HCT116 (cell line): ENCODE data around the gene ETS1. TPM values are rescaled to one million over a fixed set of nuclear protein-coding genes. Genes with fewer than 3 reads are reported as not detected.

Experiments used
- ATAC-seq: fragments of 200-7000 bp; cut with Tn5 transposase; 2 replicates; pipeline ENCODE4 v1.9.1; 2020; ENCODE audit warnings: mild to moderate bottlenecking, moderate library complexity
- BruUV-seq: library from RNA; stranded (reverse); fragments of 400-500 nt; replicated peaks from 2 replicates; lab custom pipeline; 2021; lab: Mats Ljungman, UMichigan
- CTCF ChIA-PET: fragments of 300-600 bp; sonication (Branson Sonifier 250); formaldehyde crosslinking; loops from one replicate; lab custom pipeline; 2021; ENCODE audit warnings: antibody characterized with exemption; lab: Charles Lee
- POLR2A ChIA-PET: fragments of 300-600, 350-600 bp; sonication (Branson Sonifier 250); formaldehyde crosslinking; loops from one replicate; lab custom pipeline; 2021; ENCODE audit warnings: antibody characterized with exemption; lab: Charles Lee
- RAD21 ChIA-PET, 2 experiments: fragments of 300-600 bp; sonication (Branson Sonifier 250); formaldehyde crosslinking; loops; one replicate each; lab custom pipeline; 2023; ENCODE audit warnings: low total read pairs in 2 of 2; ENCODE audit not compliant: uncharacterized antibody in 2 of 2, unreplicated experiment in 2 of 2, low non-redundant PET in 1 of 2; lab: Charles Lee
- DNase-seq: peaks from one replicate; pipeline ENCODE4 v3.0.0-alpha.2; 2010; ENCODE audit warnings: low read depth, low spot score
- H2AFZ ChIP-seq: fragments of 200-600 bp; shearing (Covaris generic), sonication (generic); 2 replicates; pipeline ENCODE4 v1.6.1; 2017; ENCODE audit warnings: low read depth, mixed run types, mixed read lengths, antibody characterized with exemption, low read length; ENCODE audit not compliant: poor library complexity, severe bottlenecking
- H3K27ac ChIP-seq: 2 replicates; pipeline ENCODE4 v1.5.1; 2012; ENCODE audit warnings: low read depth, low read length
- H3K27me3 ChIP-seq: fragments of 200-600 bp; sonication (generic); 2 replicates; pipeline ENCODE4 v1.6.1; 2016; ENCODE audit warnings: mixed run types, low read length, mixed read lengths; ENCODE audit not compliant: insufficient read depth
- H3K36me3 ChIP-seq, 2 experiments: fragments of 200-500 bp in 1 of 2; fragments of 200-600 bp in 1 of 2; sonication (Bioruptor generic) in 1 of 2; sonication (generic) in 1 of 2; 2 replicates each; pipeline versions ENCODE4 v1.5.1 to v1.6.1; 2014 to 2016; ENCODE audit warnings: low read length in 2 of 2, inconsistent platforms in 1 of 2, mixed read lengths in 1 of 2, mixed run types in 1 of 2; ENCODE audit not compliant: insufficient read depth in 2 of 2, control insufficient read depth in 1 of 2
- H3K4me1 ChIP-seq, 2 experiments: fragments of 200-600 bp in 1 of 2; sonication (generic) in 1 of 2; 2 replicates each; pipeline versions ENCODE4 v1.5.1 to v1.6.1; 2012 to 2017; ENCODE audit warnings: low read length in 2 of 2, inconsistent platforms in 1 of 2, mild to moderate bottlenecking in 1 of 2, mixed read lengths in 1 of 2, mixed run types in 1 of 2, moderate library complexity in 1 of 2; ENCODE audit not compliant: insufficient read depth in 2 of 2, control insufficient read depth in 1 of 2
- H3K4me2 ChIP-seq: fragments of 200-600 bp; sonication (generic); 2 replicates; pipeline ENCODE4 v1.6.1; 2017; ENCODE audit warnings: mixed run types, low read length, mixed read lengths
- H3K4me3 ChIP-seq, 2 experiments: fragments of 200-600 bp in 1 of 2; sonication (generic) in 1 of 2; replicated peaks in 1 of 2; 2 replicates each; pipeline ENCODE4 v1.5.1; 2011 to 2016; ENCODE audit warnings: low read length in 2 of 2, control low read depth in 1 of 2, low read depth in 1 of 2, mild to moderate bottlenecking in 1 of 2, mixed read lengths in 1 of 2, mixed run types in 1 of 2
- H3K79me2 ChIP-seq: fragments of 200-600 bp; sonication (generic); 2 replicates; pipeline ENCODE4 v1.6.1; 2017; ENCODE audit warnings: mild to moderate bottlenecking, mixed run types, low read length, moderate library complexity, mixed read lengths; ENCODE audit not compliant: insufficient read depth
- H3K9ac ChIP-seq: fragments of 200-600 bp; sonication (generic); 2 replicates; pipeline ENCODE4 v1.6.1; 2016; ENCODE audit warnings: low read length, mixed read lengths
- H3K9me2 ChIP-seq: fragments of 200-600 bp; sonication (generic), shearing (Covaris generic); 2 replicates; pipeline ENCODE4 v1.6.1; 2017; ENCODE audit warnings: mixed run types, mild to moderate bottlenecking, moderate library complexity; ENCODE audit not compliant: insufficient read depth
- H3K9me3 ChIP-seq, 2 experiments: fragments of 200-500 bp in 1 of 2; fragments of 200-600 bp in 1 of 2; sonication (Bioruptor generic) in 1 of 2; sonication (generic) in 1 of 2; 2 replicates each; pipeline ENCODE4 v1.6.1; 2014 to 2017; ENCODE audit warnings: low read length in 2 of 2, mixed read lengths in 2 of 2, inconsistent platforms in 1 of 2, low read depth in 1 of 2, mild to moderate bottlenecking in 1 of 2, mixed run types in 1 of 2, moderate library complexity in 1 of 2; ENCODE audit not compliant: control insufficient read depth in 1 of 2, insufficient read depth in 1 of 2
- H4K20me1 ChIP-seq: fragments of 200-600 bp; sonication (generic), shearing (Covaris generic); 2 replicates; pipeline ENCODE4 v1.6.1; 2017; ENCODE audit warnings: mixed run types, mild to moderate bottlenecking, moderate library complexity; ENCODE audit not compliant: insufficient read depth
- ELF1 ChIP-seq: IDR thresholded peaks from 2 replicates; pipeline ENCODE4 v1.6.1; 2012; ENCODE audit warnings: low read depth, borderline replicate concordance
- FOSL1 ChIP-seq: IDR thresholded peaks from 2 replicates; pipeline ENCODE4 v1.6.1; 2012; ENCODE audit warnings: low read depth
- POLR2AphosphoS5 ChIP-seq: IDR thresholded peaks from 2 replicates; pipeline ENCODE4 v1.6.1; 2011; ENCODE audit warnings: mild to moderate bottlenecking, low read depth, low read length, moderate library complexity
- SIN3A ChIP-seq: IDR thresholded peaks from 2 replicates; pipeline ENCODE4 v1.6.1; 2012; ENCODE audit warnings: low read depth
- YY1 ChIP-seq: IDR thresholded peaks from 2 replicates; pipeline ENCODE4 v1.6.1; 2011; ENCODE audit warnings: low read length, low read depth, moderate library complexity, mild to moderate bottlenecking; ENCODE audit not compliant: insufficient replicate concordance; ENCODE audit errors: extremely low read depth
- intact Hi-C: fragments of 100-400 bp; cut with micrococcal nuclease; formaldehyde crosslinking; loops from 2 replicates; pipeline ENCODE4 v1.10.0; 2022
- total RNA-seq: library from RNA; stranded (reverse); gene quantifications from one replicate; pipeline ENCODE4 v1.2.1, GENCODE V29; 2021; ENCODE audit not compliant: unreplicated experiment
- TF ChIP-seq, protein P1 (sequence below): IDR thresholded peaks from 2 replicates; pipeline ENCODE4 v1.6.1; 2012; ENCODE audit warnings: low read depth

ETS1 gene
- total RNA-seq, 1 experiment from 2014 or later, result 9.2 TPM

DNA sequence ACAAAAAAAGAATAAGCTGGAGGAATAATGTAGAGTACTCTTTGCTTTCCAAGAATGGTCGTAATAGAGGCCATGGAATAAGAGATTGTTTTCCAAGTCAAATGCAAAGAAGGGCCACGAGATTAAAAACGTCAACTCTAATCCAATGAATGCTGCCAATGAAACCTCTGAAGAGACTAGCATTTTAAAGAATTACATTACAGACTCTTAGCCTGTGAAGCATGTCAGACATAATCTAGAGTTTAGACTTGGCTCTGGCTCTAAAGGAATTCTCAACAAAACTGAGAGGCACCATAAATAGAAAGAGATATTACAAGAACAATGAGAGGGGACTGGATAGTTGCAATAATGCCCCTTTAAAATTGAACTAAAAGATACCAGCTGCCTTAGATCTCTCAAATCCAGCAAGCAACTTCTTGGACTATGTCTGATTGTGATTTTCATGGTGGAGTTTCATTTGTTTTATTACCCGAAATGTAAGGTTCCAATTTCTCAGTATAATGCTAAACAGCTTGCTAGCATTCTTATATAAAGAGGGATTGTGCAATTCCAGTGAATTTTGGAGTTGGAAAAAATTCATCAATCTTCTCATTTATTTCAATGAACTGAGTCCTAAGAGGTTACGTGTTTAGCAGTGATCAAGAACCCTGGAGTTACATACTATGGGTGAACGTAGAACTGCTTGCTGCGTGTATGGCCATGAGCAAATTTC lies 5.6 kb downstream of the ETS1 start:
- ATAC-seq (no peak), DNase-seq (no peak)
- Histone ChIP-seq H3K36me3 (no peaks in the 10 kb centered on the region), H3K4me3 (no peak overlapping the region), H2AFZ (no peak overlapping the region), H3K79me2 (no peaks in the 10 kb centered on the region), H3K9me2 (no peaks in the 10 kb centered on the region), H3K27ac (no peak overlapping the region), H3K9ac (no peak overlapping the region), H3K4me1 (no peaks in the 10 kb centered on the region), H3K27me3 (peaks cover 89% of the 10 kb centered on the region), H3K4me2 (no peak overlapping the region), H4K20me1 (no peaks in the 10 kb centered on the region), H3K9me3 (no peaks in the 10 kb centered on the region)
- intact Hi-C loops, result no loop called here
- no peak for TF ChIP-seq ELF1
- TF ChIP-seq FOSL1, result no peak
- no peak for TF ChIP-seq POLR2AphosphoS5
- TF ChIP-seq SIN3A, result no peak
- no peak for TF ChIP-seq YY1
- no TSS peak for BruUV-seq
- ChIA-PET POLR2A (no interaction called here), RAD21 (no interaction called here), CTCF (no interaction called here)

DNA sequence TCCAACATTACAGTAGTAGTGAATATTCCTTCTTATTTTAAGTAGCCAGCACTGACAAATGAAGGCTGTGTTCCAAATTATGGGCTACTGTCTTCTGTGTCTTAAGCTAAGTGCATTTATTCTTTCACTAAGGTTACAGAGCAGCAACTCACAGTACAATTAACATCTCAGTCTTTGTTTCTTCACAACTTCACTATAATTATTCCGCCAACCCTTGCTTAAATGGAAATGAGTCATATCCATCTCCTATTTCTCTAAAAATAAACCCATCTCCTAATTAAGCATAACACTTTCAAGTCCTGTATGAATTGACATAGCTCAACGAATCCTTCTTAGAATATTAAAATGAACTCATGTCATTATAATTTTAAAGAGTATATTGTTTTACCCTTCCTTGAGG lies 6.7 kb downstream of the ETS1 start:
- CTCF ChIA-PET, result no interaction called here
- Histone ChIP-seq H2AFZ (no peak overlapping the region), H3K36me3 (no peaks in the 10 kb centered on the region), H3K4me3 (no peak overlapping the region), H3K4me2 (no peak overlapping the region), H3K79me2 (no peaks in the 10 kb centered on the region), H3K27ac (no peak overlapping the region), H3K9ac (no peak overlapping the region), H3K9me3 (no peaks in the 10 kb centered on the region), H3K4me1 (no peaks in the 10 kb centered on the region), H3K27me3 (peaks cover 85% of the 10 kb centered on the region), H4K20me1 (no peaks in the 10 kb centered on the region), H3K9me2 (no peaks in the 10 kb centered on the region)
- intact Hi-C loops, result no loop called here
- POLR2A ChIA-PET, result no interaction called here
- RAD21 ChIA-PET, result no interaction called here
- ATAC-seq, result no peak
- no peak for DNase-seq
- TF ChIP-seq, protein P1, sequence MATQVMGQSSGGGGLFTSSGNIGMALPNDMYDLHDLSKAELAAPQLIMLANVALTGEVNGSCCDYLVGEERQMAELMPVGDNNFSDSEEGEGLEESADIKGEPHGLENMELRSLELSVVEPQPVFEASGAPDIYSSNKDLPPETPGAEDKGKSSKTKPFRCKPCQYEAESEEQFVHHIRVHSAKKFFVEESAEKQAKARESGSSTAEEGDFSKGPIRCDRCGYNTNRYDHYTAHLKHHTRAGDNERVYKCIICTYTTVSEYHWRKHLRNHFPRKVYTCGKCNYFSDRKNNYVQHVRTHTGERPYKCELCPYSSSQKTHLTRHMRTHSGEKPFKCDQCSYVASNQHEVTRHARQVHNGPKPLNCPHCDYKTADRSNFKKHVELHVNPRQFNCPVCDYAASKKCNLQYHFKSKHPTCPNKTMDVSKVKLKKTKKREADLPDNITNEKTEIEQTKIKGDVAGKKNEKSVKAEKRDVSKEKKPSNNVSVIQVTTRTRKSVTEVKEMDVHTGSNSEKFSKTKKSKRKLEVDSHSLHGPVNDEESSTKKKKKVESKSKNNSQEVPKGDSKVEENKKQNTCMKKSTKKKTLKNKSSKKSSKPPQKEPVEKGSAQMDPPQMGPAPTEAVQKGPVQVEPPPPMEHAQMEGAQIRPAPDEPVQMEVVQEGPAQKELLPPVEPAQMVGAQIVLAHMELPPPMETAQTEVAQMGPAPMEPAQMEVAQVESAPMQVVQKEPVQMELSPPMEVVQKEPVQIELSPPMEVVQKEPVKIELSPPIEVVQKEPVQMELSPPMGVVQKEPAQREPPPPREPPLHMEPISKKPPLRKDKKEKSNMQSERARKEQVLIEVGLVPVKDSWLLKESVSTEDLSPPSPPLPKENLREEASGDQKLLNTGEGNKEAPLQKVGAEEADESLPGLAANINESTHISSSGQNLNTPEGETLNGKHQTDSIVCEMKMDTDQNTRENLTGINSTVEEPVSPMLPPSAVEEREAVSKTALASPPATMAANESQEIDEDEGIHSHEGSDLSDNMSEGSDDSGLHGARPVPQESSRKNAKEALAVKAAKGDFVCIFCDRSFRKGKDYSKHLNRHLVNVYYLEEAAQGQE, result no peak
- no TSS peak for BruUV-seq
